PC-9 (cell line): ENCODE data around the gene WDR59.

Experiments
- EZH2 ChIP-seq: fragments of 200-600 bp; sonication (generic); IDR thresholded peaks from 2 replicates; pipeline ENCODE4 v1.8.0; 2017; ENCODE audit warnings: antibody characterized with exemption, low read depth
- TF ChIP-seq, protein P1 (sequence below): fragments of 200-600 bp; sonication (generic); conservative IDR thresholded peaks from 2 replicates; pipeline ENCODE4 v1.6.1; 2017; ENCODE audit warnings: mixed run types, antibody characterized with exemption, mild to moderate bottlenecking, moderate library complexity

DNA sequence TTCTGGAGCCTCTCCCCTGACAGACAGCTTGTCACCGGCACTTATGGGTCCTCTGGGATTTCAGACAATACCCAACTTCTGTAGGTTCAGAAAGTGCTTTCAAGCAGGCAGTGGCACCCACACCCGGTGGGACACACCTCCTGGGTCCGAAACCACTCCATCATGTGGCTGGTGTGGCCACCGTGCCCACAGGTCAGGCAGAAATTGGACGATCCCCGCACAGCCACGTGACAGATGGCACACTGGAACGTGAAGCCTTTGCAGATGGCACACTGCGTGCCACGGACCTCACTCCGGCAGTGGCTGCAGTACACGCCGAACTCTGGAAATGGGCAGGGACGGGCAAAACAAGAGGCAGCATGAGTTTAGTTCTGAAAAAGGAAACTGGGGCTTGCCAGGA lies 110.8 kb downstream of the WDR59 start:
- TF ChIP-seq, protein P1, sequence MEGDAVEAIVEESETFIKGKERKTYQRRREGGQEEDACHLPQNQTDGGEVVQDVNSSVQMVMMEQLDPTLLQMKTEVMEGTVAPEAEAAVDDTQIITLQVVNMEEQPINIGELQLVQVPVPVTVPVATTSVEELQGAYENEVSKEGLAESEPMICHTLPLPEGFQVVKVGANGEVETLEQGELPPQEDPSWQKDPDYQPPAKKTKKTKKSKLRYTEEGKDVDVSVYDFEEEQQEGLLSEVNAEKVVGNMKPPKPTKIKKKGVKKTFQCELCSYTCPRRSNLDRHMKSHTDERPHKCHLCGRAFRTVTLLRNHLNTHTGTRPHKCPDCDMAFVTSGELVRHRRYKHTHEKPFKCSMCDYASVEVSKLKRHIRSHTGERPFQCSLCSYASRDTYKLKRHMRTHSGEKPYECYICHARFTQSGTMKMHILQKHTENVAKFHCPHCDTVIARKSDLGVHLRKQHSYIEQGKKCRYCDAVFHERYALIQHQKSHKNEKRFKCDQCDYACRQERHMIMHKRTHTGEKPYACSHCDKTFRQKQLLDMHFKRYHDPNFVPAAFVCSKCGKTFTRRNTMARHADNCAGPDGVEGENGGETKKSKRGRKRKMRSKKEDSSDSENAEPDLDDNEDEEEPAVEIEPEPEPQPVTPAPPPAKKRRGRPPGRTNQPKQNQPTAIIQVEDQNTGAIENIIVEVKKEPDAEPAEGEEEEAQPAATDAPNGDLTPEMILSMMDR: no peak
- no peak for TF ChIP-seq EZH2
